ACC112 (cell line): Measurements from ENCODE around the gene SNX25.

Experiments
- H2AFZ ChIP-seq: fragments of 200-600 bp; sonication (generic); one replicate; pipeline ENCODE4 v1.6.0; 2017; ENCODE audit warnings: antibody characterized with exemption, low read length; ENCODE audit not compliant: unreplicated experiment
- H3K27ac ChIP-seq: fragments of 200-600 bp; sonication (generic); 2 replicates; pipeline ENCODE4 v1.5.1; 2014; ENCODE audit warnings: low read depth, mild to moderate bottlenecking, antibody characterized with exemption, low read length, moderate library complexity
- H3K27me3 ChIP-seq: fragments of 200-600 bp; sonication (generic); 2 replicates; pipeline ENCODE4 v1.6.1; 2014; ENCODE audit warnings: mild to moderate bottlenecking, antibody characterized with exemption, low read length, moderate library complexity, mixed read lengths; ENCODE audit not compliant: insufficient read depth
- H3K36me3 ChIP-seq: fragments of 200-600 bp; sonication (generic); 2 replicates; pipeline ENCODE4 v1.6.1; 2016; ENCODE audit warnings: mild to moderate bottlenecking, antibody characterized with exemption, low read length, moderate library complexity, mixed read lengths; ENCODE audit not compliant: insufficient read depth
- H3K4me1 ChIP-seq: fragments of 200-600 bp; sonication (generic); one replicate; pipeline ENCODE4 v1.6.1; 2016; ENCODE audit warnings: low read length, mixed read lengths; ENCODE audit not compliant: insufficient read depth, unreplicated experiment, control insufficient read depth
- H3K4me3 ChIP-seq: fragments of 200-600 bp; sonication (generic); 2 replicates; pipeline ENCODE4 v1.5.1; 2014; ENCODE audit warnings: mild to moderate bottlenecking, low read depth, low read length
- H3K79me2 ChIP-seq: fragments of 200-600 bp; sonication (generic); one replicate; pipeline ENCODE4 v1.6.0; 2016; ENCODE audit warnings: low read length; ENCODE audit not compliant: control insufficient read depth, unreplicated experiment, insufficient read depth

The SNX25 gene

GRCh38 chr4:185371702-185372101, 162.3 kb downstream of the SNX25 start:
- Histone ChIP-seq H3K79me2 (no peaks in the 10 kb centered on the region), H3K27me3 (no peaks in the 10 kb centered on the region), H3K36me3 (peaks cover 8% of the 10 kb centered on the region; the same call in 1 of the 2 replicates), H3K4me1 (no peaks in the 10 kb centered on the region), H3K27ac (no peak overlapping the region), H2AFZ (no peak overlapping the region), H3K4me3 (no peak overlapping the region)

- no peak overlapping the region for H2AFZ ChIP-seq
- no peaks in the 10 kb centered on the region for H3K27me3 ChIP-seq
- peaks cover 8% of the 10 kb centered on the region; the same call in 1 of the 2 replicates for H3K36me3 ChIP-seq
- no peaks in the 10 kb centered on the region for H3K4me1 ChIP-seq
- H3K79me2 ChIP-seq: no peaks in the 10 kb centered on the region
- H3K4me3 ChIP-seq: no peak overlapping the region
- no peak overlapping the region for H3K27ac ChIP-seq
Measured at GRCh38 chr4:185374027-185374426, 164.6 kb downstream of the SNX25 start.

- Histone ChIP-seq H3K4me1 (no peaks in the 10 kb centered on the region), H3K4me3 (no peak overlapping the region), H3K27ac (no peak overlapping the region), H3K36me3 (peaks cover 8% of the 10 kb centered on the region; the same call in 1 of the 2 replicates), H3K27me3 (no peaks in the 10 kb centered on the region), H3K79me2 (no peaks in the 10 kb centered on the region), H2AFZ (no peak overlapping the region)
Measured at GRCh38 chr4:185374573-185374972, 165.2 kb downstream of the SNX25 start.

GRCh38 chr4:185378264-185378663, 168.9 kb downstream of the SNX25 start:
- no peak overlapping the region for H3K4me3 ChIP-seq
- H3K27ac ChIP-seq: no peak overlapping the region
- no peaks in the 10 kb centered on the region for H3K4me1 ChIP-seq
- no peaks in the 10 kb centered on the region for H3K79me2 ChIP-seq
- no peak overlapping the region for H2AFZ ChIP-seq
- peaks cover 7% of the 10 kb centered on the region; the same call in 1 of the 2 replicates for H3K36me3 ChIP-seq
- H3K27me3 ChIP-seq: no peaks in the 10 kb centered on the region

DNA sequence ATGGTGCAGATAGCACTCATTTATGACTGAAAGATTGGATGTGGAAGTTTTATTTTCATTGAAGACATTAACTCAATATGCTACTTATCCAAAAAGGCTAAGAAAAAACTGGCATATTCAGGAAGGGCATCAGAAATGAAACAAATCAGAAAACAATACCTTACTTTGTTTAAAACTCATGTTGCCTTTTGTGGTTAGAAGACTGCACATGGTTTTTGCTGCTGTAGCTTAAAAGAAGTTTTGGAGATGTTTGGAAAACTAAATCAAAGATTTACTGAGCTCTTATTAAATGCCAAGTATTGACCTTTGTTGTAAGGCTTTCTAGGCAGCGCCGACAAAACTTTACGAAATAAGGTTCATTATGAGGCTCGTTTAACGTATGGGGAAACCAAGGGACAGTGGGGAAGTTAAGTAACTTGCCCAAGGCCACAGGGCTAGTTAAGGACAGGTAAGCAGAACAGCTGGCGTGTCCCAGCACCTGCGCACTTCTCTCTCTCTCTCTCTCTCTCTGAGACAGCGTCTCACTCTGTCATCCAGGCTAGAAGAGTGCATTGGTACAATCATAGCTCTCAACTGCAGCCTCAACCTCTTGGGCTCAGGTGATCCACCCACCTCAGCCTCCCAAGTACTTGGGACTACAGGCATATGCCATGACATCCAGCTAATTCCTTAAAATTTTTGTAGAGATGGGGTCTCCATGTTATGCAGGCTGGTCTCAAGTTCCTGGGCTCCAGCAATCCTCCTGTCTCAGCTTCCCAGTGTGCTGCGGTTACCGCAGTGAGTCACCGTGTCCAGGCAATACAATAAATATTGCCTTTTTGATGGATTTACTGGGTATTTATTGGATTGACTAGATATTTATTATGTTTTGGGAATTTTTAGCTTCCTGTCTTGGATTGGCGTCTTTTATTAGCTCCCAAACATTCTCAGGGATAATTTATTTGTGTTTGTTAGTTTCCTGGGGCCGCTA, 170.2 kb downstream of the SNX25 start:
- Histone ChIP-seq H3K27me3 (no peaks in the 10 kb centered on the region), H3K27ac (no peak overlapping the region), H3K4me1 (no peaks in the 10 kb centered on the region), H3K4me3 (no peak overlapping the region), H3K36me3 (peaks cover 7% of the 10 kb centered on the region; the same call in 1 of the 2 replicates), H3K79me2 (no peaks in the 10 kb centered on the region), H2AFZ (no peak overlapping the region)

GRCh38 chr4:185380320-185380719, 170.9 kb downstream of the SNX25 start:
- H2AFZ ChIP-seq: no peak overlapping the region
- peaks cover 4% of the 10 kb centered on the region; the same call in 1 of the 2 replicates for H3K36me3 ChIP-seq
- H3K79me2 ChIP-seq: no peaks in the 10 kb centered on the region
- H3K27ac ChIP-seq: no peak overlapping the region
- H3K27me3 ChIP-seq: no peaks in the 10 kb centered on the region
- H3K4me1 ChIP-seq: peaks cover 4% of the 10 kb centered on the region
- no peak overlapping the region for H3K4me3 ChIP-seq

- H2AFZ ChIP-seq: no peak overlapping the region
- H3K36me3 ChIP-seq: peaks cover 4% of the 10 kb centered on the region; the same call in 1 of the 2 replicates
- H3K27ac ChIP-seq: no peak overlapping the region
- H3K4me1 ChIP-seq: peaks cover 4% of the 10 kb centered on the region
- H3K79me2 ChIP-seq: no peaks in the 10 kb centered on the region
- no peak overlapping the region for H3K4me3 ChIP-seq
- no peaks in the 10 kb centered on the region for H3K27me3 ChIP-seq
Measured at GRCh38 chr4:185381288-185382196, 172.1 kb downstream of the SNX25 start.

DNA sequence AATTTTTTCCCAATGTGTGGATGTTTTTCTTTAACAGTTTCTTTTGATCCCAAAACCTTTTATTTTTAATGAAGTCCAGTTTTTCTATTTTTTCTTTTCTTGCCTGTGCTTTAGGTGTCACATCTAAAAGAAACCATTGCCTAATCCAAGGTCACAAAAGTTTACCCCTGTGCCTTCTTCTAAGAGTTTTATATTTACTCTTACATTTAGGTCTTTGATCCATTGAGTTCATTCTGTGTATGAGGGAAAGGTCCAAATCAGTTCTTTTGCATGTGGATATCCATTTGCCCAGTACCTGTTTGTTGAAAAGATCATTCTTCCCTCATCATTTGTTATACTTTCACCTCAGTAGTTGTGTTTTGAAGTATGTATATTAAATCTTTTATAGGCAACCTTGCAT, 173.4 kb downstream of the SNX25 start:
- H3K36me3 ChIP-seq: peaks cover 4% of the 10 kb centered on the region; the same call in 1 of the 2 replicates
- H3K27ac ChIP-seq: no peak overlapping the region
- peaks cover 4% of the 10 kb centered on the region for H3K4me1 ChIP-seq
- H3K4me3 ChIP-seq: no peak overlapping the region
- no peaks in the 10 kb centered on the region for H3K27me3 ChIP-seq
- no peaks in the 10 kb centered on the region for H3K79me2 ChIP-seq
- no peak overlapping the region for H2AFZ ChIP-seq

DNA sequence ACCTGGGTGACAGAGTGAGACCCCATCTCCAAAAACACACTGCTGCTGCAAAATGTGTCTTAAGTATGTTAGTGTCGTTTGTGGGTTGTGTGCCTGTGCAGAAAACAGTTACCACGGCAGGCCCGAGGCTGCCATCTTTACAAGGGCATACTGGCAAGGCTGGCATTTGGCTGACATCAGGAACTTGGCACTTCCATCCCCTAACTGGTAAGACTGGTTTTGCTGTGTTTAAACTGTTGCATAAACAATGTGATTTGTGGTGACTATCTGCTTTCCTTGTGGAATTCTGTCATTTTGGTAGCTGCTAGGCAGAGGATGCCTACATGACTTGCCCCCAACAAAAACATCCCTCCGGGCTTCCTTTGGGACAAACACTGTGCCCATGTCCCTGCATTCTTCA, 174.1 kb downstream of the SNX25 start:
- Histone ChIP-seq H3K27ac (no peak overlapping the region), H3K4me1 (peaks cover 4% of the 10 kb centered on the region), H3K36me3 (peaks cover 4% of the 10 kb centered on the region; the same call in 1 of the 2 replicates), H3K79me2 (no peaks in the 10 kb centered on the region), H2AFZ (no peak overlapping the region), H3K27me3 (no peaks in the 10 kb centered on the region), H3K4me3 (no peak overlapping the region)

DNA sequence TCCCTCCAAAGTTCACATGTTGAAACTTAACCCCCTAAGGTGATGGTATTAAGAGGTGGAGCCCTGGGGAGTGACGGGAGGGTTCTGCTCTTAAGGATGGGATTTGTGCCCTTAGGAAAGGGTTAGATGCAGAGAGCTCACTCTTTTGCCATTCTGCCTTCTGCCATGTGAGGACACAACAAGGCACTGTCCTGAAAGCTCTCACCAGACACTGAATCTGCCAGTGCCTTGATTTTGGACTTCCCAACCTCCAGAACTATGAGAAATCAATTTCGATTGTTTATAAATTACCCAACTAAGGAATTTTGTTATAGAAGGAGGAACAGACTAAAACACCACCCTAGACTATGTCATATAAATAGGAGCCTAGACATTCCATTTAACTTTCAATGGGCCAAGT, 174.7 kb downstream of the SNX25 start:
- no peak overlapping the region for H3K4me3 ChIP-seq
- H3K36me3 ChIP-seq: peaks cover 4% of the 10 kb centered on the region; the same call in 1 of the 2 replicates
- H3K27ac ChIP-seq: no peak overlapping the region
- H3K4me1 ChIP-seq: peaks cover 4% of the 10 kb centered on the region
- no peaks in the 10 kb centered on the region for H3K79me2 ChIP-seq
- H2AFZ ChIP-seq: no peak overlapping the region
- no peaks in the 10 kb centered on the region for H3K27me3 ChIP-seq
